ENCODE data around the gene C16orf96.

The C16orf96 gene

DNA sequence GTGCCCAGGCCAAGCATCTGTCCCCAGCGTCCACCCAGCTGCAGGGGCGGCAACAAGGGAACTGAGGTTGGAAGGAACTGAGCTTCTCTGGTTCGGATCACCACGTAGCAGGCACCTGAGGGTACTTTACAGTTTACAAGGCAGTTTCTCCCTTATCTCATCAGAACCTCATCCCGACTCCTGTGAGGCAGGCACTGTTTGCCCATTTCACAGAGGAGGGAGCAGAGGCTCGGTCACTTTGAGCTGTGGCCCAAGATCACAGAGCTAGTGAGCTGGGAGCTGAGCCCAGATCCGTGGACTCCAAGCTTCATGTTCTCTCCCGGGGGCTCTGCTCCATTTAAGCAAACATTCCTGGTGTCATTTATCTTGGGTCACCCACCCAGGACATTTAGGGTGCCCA, 43.4 kb downstream of the C16orf96 start:
- Mint-ChIP-seq H3K36me3 (no peaks in the 10 kb centered on the region), H3K4me1 (no peaks in the 10 kb centered on the region), H3K27ac (no peak overlapping the region), H3K27me3 (no peaks in the 10 kb centered on the region), H3K4me3 (no peak overlapping the region), H3K9me3 (no peaks in the 10 kb centered on the region)

DNA sequence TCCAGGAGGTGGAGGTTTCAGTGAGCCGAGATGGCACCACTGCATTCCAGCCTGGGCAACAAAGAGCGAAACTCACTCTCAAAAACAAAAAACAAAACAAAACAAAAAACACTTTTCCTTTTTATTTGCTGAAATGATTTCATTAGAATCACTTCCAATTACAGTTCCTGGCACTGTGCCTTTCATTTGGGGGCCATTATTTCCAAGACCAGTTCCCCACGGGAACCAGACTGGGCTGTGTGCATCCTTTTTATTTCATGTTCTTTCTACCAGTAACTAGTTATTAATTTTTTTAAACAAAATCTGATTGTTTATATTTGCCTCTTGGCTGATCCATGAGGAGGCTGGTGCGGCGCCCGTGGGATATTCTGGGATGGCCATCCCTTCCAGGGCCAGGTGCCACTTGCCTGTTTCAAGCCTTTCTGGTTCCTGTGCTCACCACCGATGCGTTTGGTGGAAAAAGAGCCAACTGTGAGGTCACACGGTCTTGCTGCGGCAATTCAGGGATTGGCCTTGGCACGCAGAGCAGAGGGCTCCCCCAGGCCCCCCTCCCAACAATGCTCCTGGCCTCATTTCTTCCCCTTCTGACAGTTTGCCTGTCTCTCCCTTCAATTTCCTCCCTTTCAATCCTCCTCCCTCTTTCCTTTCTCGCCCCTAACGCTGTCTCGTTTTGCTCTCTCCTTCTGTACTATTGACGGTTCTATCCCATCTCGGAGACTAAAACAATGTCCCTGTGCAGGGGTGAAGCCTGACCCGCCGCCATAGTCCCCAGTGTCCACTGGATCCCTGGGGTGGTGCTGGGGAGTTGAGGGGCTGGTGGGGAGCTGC, 45.1 kb downstream of the C16orf96 start:
- H3K9me3 Mint-ChIP-seq: no peaks in the 10 kb centered on the region
- no peak overlapping the region for H3K4me3 Mint-ChIP-seq
- H3K36me3 Mint-ChIP-seq: no peaks in the 10 kb centered on the region
- H3K27ac Mint-ChIP-seq: no peak overlapping the region
- no peaks in the 10 kb centered on the region for H3K4me1 Mint-ChIP-seq
- no peaks in the 10 kb centered on the region for H3K27me3 Mint-ChIP-seq

DNA sequence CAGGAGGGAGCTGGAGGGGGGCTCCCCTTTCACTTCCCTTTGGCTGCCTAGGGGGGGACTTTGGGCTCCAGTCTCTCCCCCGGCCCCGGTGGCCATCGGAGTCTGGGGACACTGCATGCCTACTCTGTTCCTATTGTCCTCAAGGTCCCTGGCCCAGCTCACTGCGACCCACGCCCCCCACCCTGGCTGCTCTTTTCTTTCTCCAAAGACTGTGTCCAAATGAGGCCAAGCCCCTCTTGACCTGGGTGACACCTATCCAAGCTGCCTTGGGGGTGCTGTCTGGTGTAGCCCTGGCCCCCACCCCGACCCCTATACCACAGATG, 45.7 kb downstream of the C16orf96 start:
- H3K4me3 Mint-ChIP-seq: no peak overlapping the region
- H3K4me1 Mint-ChIP-seq: no peaks in the 10 kb centered on the region
- H3K27me3 Mint-ChIP-seq: no peaks in the 10 kb centered on the region
- no peak overlapping the region for H3K27ac Mint-ChIP-seq
- H3K36me3 Mint-ChIP-seq: no peaks in the 10 kb centered on the region
- H3K9me3 Mint-ChIP-seq: no peaks in the 10 kb centered on the region

DNA sequence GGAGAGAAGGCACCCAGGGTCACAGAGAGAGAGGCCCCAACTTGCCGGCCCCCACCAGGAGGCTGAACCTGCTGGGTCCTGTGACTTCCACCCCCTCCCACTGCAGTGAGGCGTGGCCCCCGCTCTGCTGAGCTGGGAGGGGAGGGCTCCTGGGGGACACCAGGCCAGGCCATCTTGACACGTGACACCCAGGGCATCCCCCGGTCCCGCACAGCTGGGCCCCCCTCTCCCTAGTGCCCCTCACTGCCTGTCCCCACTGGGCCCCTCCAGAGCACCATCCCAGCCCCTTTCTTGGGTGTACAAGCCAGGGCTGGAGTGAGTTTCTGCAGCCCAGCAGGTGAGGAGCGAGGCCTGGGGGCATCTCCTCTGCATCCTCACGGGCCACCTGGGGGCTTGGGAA, 46.2 kb downstream of the C16orf96 start:
- Mint-ChIP-seq H3K27ac (no peak overlapping the region), H3K4me3 (no peak overlapping the region), H3K9me3 (no peaks in the 10 kb centered on the region), H3K4me1 (no peaks in the 10 kb centered on the region), H3K27me3 (no peaks in the 10 kb centered on the region), H3K36me3 (no peaks in the 10 kb centered on the region)

DNA sequence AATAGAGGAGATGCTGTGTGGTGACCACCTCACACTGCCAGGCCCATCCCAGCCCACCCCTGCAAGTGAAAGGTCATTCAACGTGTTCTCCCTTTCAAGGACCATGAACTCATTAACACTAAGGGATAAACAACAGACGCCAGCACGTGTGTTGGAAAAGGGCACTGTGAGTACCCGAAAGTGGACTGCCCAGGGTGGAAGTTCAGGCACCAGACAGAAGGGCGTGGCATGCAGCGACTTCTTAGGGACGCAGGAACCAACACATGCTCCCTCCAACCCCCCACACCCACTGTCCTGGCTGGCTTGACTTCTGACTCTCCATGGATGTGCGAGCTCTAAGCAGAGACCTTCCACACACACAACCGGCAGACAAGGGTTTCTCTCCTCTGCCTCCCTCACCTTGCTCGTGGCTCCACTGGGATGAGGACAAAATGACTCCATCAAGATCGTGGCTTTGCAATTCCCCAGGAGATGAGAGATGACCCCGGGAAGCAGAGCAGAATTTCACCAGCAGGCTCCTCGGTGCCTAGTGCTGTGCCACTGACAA, 47.6 kb downstream of the C16orf96 start:
- Mint-ChIP-seq H3K4me1 (no peaks in the 10 kb centered on the region), H3K4me3 (no peak overlapping the region), H3K27ac (no peak overlapping the region), H3K27me3 (no peaks in the 10 kb centered on the region), H3K9me3 (no peaks in the 10 kb centered on the region), H3K36me3 (no peaks in the 10 kb centered on the region)

DNA sequence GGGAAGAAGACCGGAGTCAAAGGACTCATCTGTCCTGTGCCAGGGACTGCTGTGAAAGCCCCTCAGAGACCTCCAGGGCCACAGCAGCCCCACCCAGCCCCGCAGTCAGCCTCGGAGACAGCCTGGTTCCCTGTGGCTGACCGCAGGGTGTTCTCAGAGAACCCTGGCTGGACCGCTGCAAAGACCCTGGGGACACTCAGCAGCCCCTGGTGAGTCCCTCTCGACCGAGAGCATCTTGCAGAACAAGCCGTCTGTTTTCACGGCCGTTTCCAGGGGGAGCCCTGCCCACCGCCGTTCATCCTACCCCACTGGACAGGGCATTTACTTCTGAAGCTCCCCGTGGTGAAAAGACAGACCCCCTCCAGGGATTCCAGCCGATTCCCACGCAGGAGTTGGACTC, 48.3 kb downstream of the C16orf96 start:
- Mint-ChIP-seq H3K4me3 (no peak overlapping the region), H3K9me3 (no peaks in the 10 kb centered on the region), H3K36me3 (no peaks in the 10 kb centered on the region), H3K27ac (no peak overlapping the region), H3K4me1 (no peaks in the 10 kb centered on the region), H3K27me3 (no peaks in the 10 kb centered on the region)

DNA sequence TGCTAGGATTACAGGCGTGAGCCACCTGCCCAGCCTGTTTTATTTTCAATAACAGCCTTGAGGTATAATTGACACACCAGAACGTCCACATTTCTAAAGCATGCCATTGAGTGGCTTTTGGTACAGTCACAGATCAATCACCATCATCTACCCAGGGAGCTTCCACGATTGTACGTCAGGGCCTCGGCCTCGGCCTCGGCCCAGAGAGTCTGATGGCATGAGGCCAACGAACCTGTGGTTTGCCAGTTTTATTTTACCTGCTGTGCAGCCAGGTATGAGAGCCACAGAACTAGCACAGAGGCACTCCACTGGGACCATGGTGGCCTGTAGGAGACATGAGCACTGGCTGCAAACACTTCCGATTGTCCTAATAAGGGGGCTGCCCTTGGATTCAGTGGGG, 50.2 kb downstream of the C16orf96 start:
- Mint-ChIP-seq H3K36me3 (no peaks in the 10 kb centered on the region), H3K4me3 (no peak overlapping the region), H3K27ac (no peak overlapping the region), H3K4me1 (peaks cover 5% of the 10 kb centered on the region), H3K9me3 (no peaks in the 10 kb centered on the region), H3K27me3 (no peaks in the 10 kb centered on the region)

DNA sequence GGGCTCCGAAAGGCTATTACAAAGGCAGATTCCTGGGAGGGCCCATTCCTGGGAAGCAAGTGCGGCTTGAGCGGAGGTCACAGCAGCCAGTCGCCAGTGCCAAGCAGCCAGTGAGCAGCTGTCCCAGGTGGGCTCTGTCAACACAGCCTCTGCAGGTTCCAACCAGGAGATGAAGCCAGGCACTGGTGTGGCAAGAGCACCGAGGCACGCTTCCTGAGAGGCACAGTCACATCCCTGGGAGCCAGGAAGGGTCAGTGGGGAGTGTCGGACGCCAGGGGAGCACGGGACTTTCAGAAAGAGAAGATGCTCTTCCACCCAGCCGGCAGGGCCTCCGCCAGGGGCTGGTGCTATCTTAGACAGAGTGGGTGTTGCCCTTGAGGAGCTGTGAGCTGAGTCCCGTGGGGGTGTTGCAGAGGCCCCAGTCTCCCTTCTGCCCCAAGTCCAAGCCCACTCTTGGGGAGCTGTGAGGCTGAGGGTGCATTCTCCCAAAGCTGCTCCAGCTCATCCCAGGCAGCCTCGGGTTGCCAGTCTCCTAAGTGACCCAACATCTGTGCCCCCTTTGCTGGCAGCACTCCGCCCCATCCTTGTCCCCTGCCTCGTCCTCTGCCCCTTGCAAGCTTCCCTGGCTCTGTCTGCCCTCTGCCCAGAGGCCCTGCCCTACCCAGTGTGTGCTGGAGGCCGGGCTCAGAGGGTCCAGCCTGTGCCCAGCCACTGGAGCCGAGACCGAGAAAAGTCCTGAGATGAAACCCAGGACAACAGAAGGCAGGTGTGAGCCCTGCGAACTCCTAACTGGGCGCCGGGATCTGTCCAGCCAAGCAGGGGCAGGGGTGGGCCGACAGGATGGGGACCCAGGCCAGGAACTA, 51.9 kb downstream of the C16orf96 start:
- Mint-ChIP-seq H3K27ac (no peak overlapping the region), H3K27me3 (no peaks in the 10 kb centered on the region), H3K36me3 (no peaks in the 10 kb centered on the region), H3K4me3 (no peak overlapping the region), H3K9me3 (no peaks in the 10 kb centered on the region), H3K4me1 (peaks cover 12% of the 10 kb centered on the region)

DNA sequence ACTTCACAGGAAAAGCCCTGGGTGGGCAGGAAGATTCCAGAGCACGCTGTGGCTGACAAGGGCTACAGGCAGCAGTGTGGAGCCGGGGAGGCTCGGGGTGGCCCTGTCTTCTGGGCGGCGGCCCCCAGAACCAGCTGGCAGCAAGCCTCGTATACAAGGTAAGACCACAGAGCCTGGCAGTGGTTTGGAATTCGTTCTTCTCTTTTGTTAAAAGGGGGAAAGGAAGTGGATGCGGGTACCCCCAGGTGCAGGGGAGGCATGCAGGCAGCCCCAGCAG, 52.5 kb downstream of the C16orf96 start:
- no peaks in the 10 kb centered on the region for H3K36me3 Mint-ChIP-seq
- no peaks in the 10 kb centered on the region for H3K9me3 Mint-ChIP-seq
- no peak overlapping the region for H3K27ac Mint-ChIP-seq
- peaks cover 15% of the 10 kb centered on the region for H3K4me1 Mint-ChIP-seq
- no peak overlapping the region for H3K4me3 Mint-ChIP-seq
- no peaks in the 10 kb centered on the region for H3K27me3 Mint-ChIP-seq

DNA sequence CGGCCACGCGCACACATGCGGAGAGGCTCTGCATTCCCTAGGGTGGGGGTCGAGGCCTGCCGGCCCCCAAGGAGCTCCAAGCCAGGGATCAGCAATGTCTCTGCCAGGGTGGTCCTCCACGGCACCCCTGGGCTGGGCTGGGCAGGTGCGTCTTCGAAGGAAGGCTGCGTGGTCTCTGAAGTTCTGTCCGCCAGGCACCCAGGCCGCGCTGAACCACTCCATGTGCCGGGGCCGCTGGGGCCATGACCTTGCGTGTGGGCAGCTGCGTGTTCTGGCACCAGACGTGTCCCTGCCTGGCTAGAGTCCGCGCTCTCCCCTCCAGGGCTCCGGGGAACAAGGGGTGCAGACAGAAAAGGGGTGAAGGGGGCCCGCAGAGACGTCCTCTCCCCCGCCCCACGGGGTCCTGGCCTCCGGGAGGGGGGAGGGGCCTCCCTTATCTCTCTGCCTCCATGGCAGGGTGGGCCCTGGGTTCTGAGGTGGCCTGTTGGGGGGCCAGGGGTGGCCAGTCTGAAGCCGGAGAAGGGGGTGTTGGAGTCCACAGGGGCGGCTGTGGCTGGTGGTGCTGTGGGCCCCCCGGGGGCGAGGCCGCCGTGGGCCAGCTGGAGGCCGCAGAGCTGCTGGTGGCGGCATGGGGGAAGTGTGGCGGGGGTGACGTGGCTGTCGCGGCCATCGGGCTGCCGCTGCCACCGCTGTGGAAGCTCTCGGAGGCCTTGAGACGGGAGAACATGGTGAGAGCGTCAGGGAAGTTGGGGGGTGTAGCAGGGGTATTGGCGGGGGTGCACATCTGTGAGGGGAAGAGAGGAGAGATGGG, 53.3 kb downstream of the C16orf96 start:
- no peaks in the 10 kb centered on the region for H3K9me3 Mint-ChIP-seq
- H3K4me3 Mint-ChIP-seq: no peak overlapping the region
- H3K27ac Mint-ChIP-seq: no peak overlapping the region
- no peaks in the 10 kb centered on the region for H3K27me3 Mint-ChIP-seq
- peaks cover 15% of the 10 kb centered on the region for H3K4me1 Mint-ChIP-seq
- no peaks in the 10 kb centered on the region for H3K36me3 Mint-ChIP-seq

DNA sequence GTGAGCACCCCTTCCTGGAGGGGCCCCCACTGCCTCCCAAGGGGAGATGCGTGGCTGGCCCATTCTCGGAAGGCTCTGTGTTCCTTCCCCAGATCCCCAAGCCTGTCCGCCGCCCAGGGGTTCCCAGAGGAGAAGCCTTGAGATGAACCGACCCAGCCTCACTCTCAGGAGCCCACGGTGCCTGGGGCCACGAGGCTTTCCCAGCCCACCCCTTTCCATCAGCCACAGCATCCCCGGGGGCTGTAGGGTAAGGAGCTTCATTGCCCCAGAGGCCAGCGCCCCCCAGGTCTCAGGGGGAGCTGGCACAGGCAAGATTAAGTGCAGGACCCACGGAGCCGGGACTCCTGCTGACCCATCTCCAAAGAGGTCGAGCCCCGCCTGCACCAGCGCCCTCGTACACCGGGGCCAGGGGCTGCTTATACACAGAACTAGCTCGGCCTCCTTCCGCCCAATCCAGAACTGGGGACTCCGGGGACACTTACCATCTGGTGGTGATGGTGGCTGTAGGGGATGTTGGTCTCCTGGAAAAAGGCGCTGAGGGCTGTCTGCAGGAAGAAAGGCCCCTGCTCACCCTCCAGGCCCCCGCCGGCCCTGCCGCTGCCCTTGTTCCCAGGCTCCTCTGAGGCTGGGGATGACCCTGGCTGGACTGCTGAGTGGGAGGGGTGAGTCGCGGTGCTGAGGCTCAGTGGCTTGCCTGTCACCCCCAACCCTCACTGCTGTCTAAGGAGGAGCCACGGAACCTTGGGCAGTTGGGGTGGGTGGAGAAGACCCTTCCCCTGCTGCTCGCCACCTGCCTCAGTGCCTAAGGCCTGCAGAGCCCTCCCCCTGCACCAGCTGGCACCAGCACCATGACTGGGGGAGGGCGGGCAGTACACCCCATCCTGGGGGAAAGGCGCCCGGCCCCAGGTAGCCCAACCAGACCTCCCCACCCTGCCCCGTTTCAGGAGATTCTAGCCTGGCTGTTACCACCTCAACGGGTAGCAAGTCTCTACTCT, 54.2 kb downstream of the C16orf96 start:
- Mint-ChIP-seq H3K9me3 (no peaks in the 10 kb centered on the region), H3K36me3 (no peaks in the 10 kb centered on the region), H3K27ac (no peak overlapping the region), H3K4me3 (no peak overlapping the region), H3K27me3 (no peaks in the 10 kb centered on the region), H3K4me1 (peaks cover 15% of the 10 kb centered on the region)

DNA sequence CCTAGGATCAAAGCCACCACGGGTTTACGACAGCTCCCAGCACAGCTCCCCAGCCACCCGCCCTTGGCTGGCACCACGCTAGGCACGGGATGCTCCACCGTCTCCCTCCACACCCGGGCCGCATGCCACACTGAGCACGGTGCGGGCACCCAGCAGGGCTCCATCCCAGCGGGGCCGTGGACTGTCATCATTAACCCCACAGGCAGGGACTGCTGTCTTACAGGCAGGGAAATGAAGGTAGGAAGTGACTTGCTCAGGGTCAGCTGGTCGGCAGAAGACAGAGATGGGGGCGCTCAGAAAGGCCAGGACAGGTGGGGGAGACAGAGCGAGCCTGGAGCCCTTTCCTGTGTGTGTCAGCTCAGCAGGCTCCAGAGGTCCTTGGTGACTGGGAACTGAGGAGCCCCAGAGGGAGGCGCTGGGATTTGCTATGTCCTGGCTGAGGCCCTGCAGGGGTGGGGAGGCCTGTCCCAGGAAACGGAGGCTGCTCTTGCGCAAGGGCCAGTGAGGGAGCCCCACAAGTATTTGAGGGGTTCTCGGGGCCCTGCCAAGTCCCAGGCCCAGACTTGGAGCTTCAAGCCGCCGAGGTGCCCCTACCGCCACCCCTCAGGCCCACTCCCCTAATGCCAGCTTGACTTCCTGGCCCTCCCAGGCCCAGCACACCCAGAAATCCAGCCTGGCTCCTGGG, 55.3 kb downstream of the C16orf96 start:
- H3K27ac Mint-ChIP-seq: peak overlapping the region; percentile 67
- H3K27me3 Mint-ChIP-seq: no peaks in the 10 kb centered on the region
- peaks cover 25% of the 10 kb centered on the region for H3K4me1 Mint-ChIP-seq
- H3K4me3 Mint-ChIP-seq: no peak overlapping the region
- no peaks in the 10 kb centered on the region for H3K9me3 Mint-ChIP-seq
- no peaks in the 10 kb centered on the region for H3K36me3 Mint-ChIP-seq

DNA sequence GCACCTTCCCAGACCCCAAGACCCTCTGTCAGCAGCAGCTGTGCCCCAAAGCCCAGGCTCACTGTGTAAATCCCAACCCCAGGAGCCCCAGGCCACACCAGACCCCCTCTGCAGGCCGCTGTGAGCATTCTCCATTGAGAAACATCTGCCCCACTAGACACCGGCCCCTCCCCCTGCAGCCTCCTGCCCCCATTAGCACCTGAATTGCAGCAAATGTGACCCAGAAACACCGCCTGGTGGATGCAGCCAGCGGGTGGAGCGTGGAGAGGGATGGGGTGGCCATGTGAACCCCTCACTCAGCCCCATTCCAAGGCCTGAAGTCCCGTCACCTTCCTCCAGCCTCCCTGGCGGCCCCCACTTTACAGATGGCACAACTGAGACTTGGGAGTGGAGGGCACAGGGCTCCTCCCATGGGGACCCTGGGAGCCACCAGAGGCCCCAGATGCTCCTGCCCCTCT, 56.4 kb downstream of the C16orf96 start:
- H3K4me3 Mint-ChIP-seq: no peak overlapping the region
- peaks cover 29% of the 10 kb centered on the region for H3K4me1 Mint-ChIP-seq
- no peaks in the 10 kb centered on the region for H3K27me3 Mint-ChIP-seq
- H3K36me3 Mint-ChIP-seq: no peaks in the 10 kb centered on the region
- H3K27ac Mint-ChIP-seq: no peak overlapping the region
- no peaks in the 10 kb centered on the region for H3K9me3 Mint-ChIP-seq

DNA sequence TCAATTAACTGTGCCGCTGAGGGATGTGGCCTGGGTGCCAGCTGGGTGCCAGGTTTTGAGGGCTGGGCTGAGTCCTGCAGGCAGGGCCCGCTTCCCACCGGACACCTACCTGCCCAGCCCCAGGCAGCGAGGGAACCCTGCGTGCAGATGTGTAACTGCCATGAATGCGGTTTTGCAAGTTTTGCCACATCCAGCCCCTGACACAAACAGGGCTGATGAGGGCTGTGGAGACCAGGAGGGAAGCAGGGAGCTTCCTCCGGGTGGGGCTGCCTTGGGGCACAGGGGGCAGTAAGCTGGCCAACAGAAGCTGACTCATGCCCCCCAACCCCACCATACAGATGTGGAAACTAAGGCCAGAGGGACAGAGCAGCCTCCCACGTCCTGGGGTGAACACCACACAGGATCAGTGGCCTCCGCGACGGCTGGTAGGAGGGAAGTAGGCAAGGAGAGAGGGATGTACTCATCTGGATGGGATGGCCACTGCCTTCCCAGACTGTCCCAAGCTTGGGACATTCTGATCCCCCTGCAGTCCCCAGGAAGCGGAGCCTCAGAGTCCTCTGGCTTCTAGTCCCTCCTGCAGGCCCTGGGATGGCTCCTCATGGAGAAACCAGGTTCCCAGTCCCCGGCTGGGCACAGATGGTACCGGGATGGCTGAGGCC, 57.0 kb downstream of the C16orf96 start:
- H3K27ac Mint-ChIP-seq: peak overlapping the region; percentile 35
- no peaks in the 10 kb centered on the region for H3K27me3 Mint-ChIP-seq
- no peaks in the 10 kb centered on the region for H3K9me3 Mint-ChIP-seq
- peak overlapping the region; percentile 79 for H3K4me3 Mint-ChIP-seq
- H3K4me1 Mint-ChIP-seq: peaks cover 32% of the 10 kb centered on the region
- no peaks in the 10 kb centered on the region for H3K36me3 Mint-ChIP-seq

All from activated naive CD4-positive, alpha-beta T cell treated with anti-CD3 and anti-CD28 coated beads, Interleukin-2, amount 50 U/mL, for 24 hours (primary cell).